ENCODE data around the gene UTP25.
A peak's percentile ranks its signal among the peaks of the same experiment; 100 is the strongest.

Gene UTP25

GRCh38 chr1:209825591-209826434 is 2.0 kb upstream of the UTP25 start:
- DNase-seq (ENCODE audit: extremely low read depth, low read depth), result no peak
- no peak overlapping the region for H3K4me3 ChIP-seq (replicated peaks; ENCODE audit: low read depth, low read length)
- TF ChIP-seq CTCF (IDR thresholded peaks at IDR 0.05; ENCODE audit: low read depth, low read length, missing control alignments), result no peak

GRCh38 chr1:209829716-209830115 is 1.9 kb downstream of the UTP25 start:
- H3K4me3 ChIP-seq (replicated peaks; ENCODE audit: low read depth, low read length), result peak overlapping the region; percentile 75
- no peak for DNase-seq (ENCODE audit: extremely low read depth, low read depth)
- TF ChIP-seq CTCF (IDR thresholded peaks at IDR 0.05; ENCODE audit: low read depth, low read length, missing control alignments), result no peak

GRCh38 chr1:209830722-209831121 is 3.0 kb downstream of the UTP25 start:
- H3K4me3 ChIP-seq (replicated peaks; ENCODE audit: low read depth, low read length), result no peak overlapping the region
- no peak for DNase-seq (ENCODE audit: extremely low read depth, low read depth)
- no peak for TF ChIP-seq CTCF (IDR thresholded peaks at IDR 0.05; ENCODE audit: low read depth, low read length, missing control alignments)

- H3K4me3 ChIP-seq (replicated peaks; ENCODE audit: low read depth, low read length), result no peak overlapping the region
- no peak for DNase-seq (ENCODE audit: extremely low read depth, low read depth)
- no peak for TF ChIP-seq CTCF (IDR thresholded peaks at IDR 0.05; ENCODE audit: low read depth, low read length, missing control alignments)
Measured at GRCh38 chr1:209831615-209832014, 3.8 kb downstream of the UTP25 start.

GRCh38 chr1:209835782-209836298 is 8.1 kb downstream of the UTP25 start:
- DNase-seq (ENCODE audit: extremely low read depth, low read depth), result no peak
- no peak for TF ChIP-seq CTCF (IDR thresholded peaks at IDR 0.05; ENCODE audit: low read depth, low read length, missing control alignments)
- no peak overlapping the region for H3K4me3 ChIP-seq (replicated peaks; ENCODE audit: low read depth, low read length)

GRCh38 chr1:209837671-209838070 is 9.9 kb downstream of the UTP25 start:
- no peak for DNase-seq (ENCODE audit: extremely low read depth, low read depth)
- TF ChIP-seq CTCF (IDR thresholded peaks at IDR 0.05; ENCODE audit: low read depth, low read length, missing control alignments), result no peak
- no peak overlapping the region for H3K4me3 ChIP-seq (replicated peaks; ENCODE audit: low read depth, low read length)
